ENCODE data around the gene HOXA3. TPM values are rescaled to one million over a fixed set of nuclear protein-coding genes. Genes with fewer than 3 reads are reported as not detected.

Gene HOXA3
- total RNA-seq, 1 experiment from 2014 or later = not detected

DNA sequence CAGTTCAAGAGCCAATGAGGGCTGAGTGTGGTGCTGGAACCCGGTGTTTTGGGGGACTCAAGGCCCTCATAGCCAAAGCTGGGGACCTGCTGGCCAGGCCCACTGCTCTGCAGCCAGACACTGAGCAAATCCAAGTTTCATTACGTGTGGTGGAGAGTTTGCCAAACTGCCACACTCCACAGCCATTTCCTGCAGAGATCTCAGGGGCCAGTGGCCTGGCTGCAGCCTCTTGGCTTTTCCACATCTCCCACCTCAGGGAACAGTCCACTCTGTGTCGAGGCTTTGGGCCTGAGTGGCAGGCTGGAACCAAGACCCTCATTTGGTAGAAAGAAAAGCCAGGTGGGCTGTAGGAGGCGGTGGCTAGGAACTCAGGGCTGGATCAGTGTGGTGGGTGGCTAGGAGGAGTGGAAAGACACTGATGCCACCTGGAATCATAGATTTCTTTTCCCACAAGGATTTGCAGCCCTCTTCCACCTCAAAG lies 29.5 kb upstream of the HOXA3 start:
- Mint-ChIP-seq H3K4me1 (peaks cover 37% of the 10 kb centered on the region), H3K4me3 (no peak overlapping the region), H3K27me3 (ENCODE audit: low read depth) (peaks cover 100% of the 10 kb centered on the region), H3K36me3 (0 out of 2 replicates have a peak, but pooled peaks cover 3% of the 10 kb centered on the region), H3K9me3 (no peaks in the 10 kb centered on the region), H3K27ac (no peak overlapping the region)
- POLR2A ChIA-PET = no interaction called here
- CTCF ChIA-PET = no interaction called here
- TF ChIP-seq, protein P1, sequence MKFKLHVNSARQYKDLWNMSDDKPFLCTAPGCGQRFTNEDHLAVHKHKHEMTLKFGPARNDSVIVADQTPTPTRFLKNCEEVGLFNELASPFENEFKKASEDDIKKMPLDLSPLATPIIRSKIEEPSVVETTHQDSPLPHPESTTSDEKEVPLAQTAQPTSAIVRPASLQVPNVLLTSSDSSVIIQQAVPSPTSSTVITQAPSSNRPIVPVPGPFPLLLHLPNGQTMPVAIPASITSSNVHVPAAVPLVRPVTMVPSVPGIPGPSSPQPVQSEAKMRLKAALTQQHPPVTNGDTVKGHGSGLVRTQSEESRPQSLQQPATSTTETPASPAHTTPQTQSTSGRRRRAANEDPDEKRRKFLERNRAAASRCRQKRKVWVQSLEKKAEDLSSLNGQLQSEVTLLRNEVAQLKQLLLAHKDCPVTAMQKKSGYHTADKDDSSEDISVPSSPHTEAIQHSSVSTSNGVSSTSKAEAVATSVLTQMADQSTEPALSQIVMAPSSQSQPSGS (CRISPR knock-in tag; IDR thresholded peaks at IDR 0.05; ENCODE audit: borderline replicate concordance, low read depth) = no peak
- TF ChIP-seq, protein P2, sequence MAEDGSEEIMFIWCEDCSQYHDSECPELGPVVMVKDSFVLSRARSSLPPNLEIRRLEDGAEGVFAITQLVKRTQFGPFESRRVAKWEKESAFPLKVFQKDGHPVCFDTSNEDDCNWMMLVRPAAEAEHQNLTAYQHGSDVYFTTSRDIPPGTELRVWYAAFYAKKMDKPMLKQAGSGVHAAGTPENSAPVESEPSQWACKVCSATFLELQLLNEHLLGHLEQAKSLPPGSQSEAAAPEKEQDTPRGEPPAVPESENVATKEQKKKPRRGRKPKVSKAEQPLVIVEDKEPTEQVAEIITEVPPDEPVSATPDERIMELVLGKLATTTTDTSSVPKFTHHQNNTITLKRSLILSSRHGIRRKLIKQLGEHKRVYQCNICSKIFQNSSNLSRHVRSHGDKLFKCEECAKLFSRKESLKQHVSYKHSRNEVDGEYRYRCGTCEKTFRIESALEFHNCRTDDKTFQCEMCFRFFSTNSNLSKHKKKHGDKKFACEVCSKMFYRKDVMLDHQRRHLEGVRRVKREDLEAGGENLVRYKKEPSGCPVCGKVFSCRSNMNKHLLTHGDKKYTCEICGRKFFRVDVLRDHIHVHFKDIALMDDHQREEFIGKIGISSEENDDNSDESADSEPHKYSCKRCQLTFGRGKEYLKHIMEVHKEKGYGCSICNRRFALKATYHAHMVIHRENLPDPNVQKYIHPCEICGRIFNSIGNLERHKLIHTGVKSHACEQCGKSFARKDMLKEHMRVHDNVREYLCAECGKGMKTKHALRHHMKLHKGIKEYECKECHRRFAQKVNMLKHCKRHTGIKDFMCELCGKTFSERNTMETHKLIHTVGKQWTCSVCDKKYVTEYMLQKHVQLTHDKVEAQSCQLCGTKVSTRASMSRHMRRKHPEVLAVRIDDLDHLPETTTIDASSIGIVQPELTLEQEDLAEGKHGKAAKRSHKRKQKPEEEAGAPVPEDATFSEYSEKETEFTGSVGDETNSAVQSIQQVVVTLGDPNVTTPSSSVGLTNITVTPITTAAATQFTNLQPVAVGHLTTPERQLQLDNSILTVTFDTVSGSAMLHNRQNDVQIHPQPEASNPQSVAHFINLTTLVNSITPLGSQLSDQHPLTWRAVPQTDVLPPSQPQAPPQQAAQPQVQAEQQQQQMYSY (CRISPR knock-in tag; IDR thresholded peaks at IDR 0.05) = no peak
- TF ChIP-seq JUN (CRISPR knock-in tag; IDR thresholded peaks at IDR 0.05) = no peak
- no peak for TF ChIP-seq SP1 (CRISPR knock-in tag; conservative IDR thresholded peaks at IDR 0.05)
- TF ChIP-seq NFYB (CRISPR knock-in tag; conservative IDR thresholded peaks at IDR 0.05; ENCODE audit: low read depth) = no peak
- no peak for TF ChIP-seq NR1H2 (CRISPR knock-in tag; IDR thresholded peaks at IDR 0.05)
- TF ChIP-seq GRHL2 (CRISPR knock-in tag; IDR thresholded peaks at IDR 0.05; ENCODE audit: insufficient replicate concordance, severe bottlenecking) = no peak
- TF ChIP-seq ATF1 (CRISPR knock-in tag; IDR thresholded peaks at IDR 0.05) = no peak
- TF ChIP-seq ETV6 (CRISPR knock-in tag; IDR thresholded peaks at IDR 0.05) = no peak
- no peak for TF ChIP-seq GTF2I (CRISPR knock-in tag; conservative IDR thresholded peaks at IDR 0.05)
- ATAC-seq (no peak), DNase-seq (ENCODE audit: low spot score) (no peak)

DNA sequence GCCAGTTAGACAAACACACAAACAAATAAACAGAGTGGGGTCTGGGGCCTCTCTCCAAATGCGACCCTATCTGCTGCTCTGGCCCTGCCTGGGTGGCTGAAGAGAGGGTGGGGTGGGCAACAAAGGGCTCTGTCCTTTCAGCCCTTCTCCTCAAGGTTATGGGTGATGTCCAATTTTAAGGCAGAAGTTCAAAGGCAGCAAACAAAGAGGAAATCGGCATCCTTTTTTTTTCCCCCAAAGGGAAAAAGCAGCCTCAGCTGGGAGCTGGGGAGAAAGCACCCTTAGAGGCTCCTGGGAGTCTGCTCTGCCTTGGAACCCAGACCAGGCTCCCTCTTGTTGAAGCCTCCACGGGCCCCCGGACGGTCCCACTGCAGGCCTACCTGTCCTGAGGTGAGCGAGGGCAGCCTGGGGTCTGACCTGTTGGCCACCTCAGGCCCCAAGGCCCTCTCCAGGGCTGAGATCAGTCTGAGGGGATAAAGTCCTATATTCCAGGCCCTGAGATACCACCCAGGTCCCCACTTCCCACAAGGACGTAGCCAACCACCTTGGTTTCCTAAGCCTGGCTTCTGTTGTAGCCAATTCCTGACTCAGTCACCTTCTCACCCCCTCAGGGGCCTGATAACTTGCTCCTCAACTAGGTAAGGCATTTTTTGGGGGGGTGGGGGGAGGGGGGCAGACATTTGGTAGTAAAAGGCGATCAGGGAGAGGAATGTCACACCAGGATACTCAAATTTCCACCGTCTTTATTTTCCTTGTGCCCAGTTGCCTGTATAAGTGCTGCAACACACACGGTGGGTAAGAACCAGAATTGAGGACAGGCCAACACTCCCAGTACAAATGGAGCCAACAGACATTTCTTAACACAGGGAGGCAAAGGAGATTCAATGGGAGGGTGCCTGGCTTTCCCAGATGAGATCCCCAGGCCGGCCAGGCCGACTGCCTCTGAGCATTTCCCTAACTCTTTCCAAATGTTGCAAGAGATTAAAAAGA lies 28.3 kb upstream of the HOXA3 start:
- ATAC-seq (no peak), DNase-seq (ENCODE audit: low spot score) (no peak)
- Mint-ChIP-seq H3K4me3 (no peak overlapping the region), H3K36me3 (0 out of 2 replicates have a peak, but pooled peaks cover under 1% of the 10 kb centered on the region), H3K4me1 (peaks cover 32% of the 10 kb centered on the region), H3K9me3 (no peaks in the 10 kb centered on the region), H3K27me3 (ENCODE audit: low read depth) (peaks cover 100% of the 10 kb centered on the region), H3K27ac (no peak overlapping the region)
- TF ChIP-seq ZNF138 (CRISPR knock-in tag; conservative IDR thresholded peaks at IDR 0.05) (no peak), NR1H2 (CRISPR knock-in tag; IDR thresholded peaks at IDR 0.05) (no peak), RORB (CRISPR knock-in tag; IDR thresholded peaks at IDR 0.05) (no peak), JAZF1 (CRISPR knock-in tag; IDR thresholded peaks at IDR 0.05) (no peak), CREM (CRISPR knock-in tag; IDR thresholded peaks at IDR 0.05) (no peak), SP1 (CRISPR knock-in tag; conservative IDR thresholded peaks at IDR 0.05) (no peak), JUN (CRISPR knock-in tag; IDR thresholded peaks at IDR 0.05) (no peak), EMX1 (CRISPR knock-in tag; IDR thresholded peaks at IDR 0.05) (no peak), ZNF396 (CRISPR knock-in tag; IDR thresholded peaks at IDR 0.05; ENCODE audit: borderline replicate concordance) (no peak), NFE2L1 (CRISPR knock-in tag; IDR thresholded peaks at IDR 0.05) (no peak), ZNF423 (CRISPR knock-in tag; IDR thresholded peaks at IDR 0.05) (no peak), CBFB (CRISPR knock-in tag; IDR thresholded peaks at IDR 0.05; ENCODE audit: low read depth) (no peak)
- TF ChIP-seq, protein P3, sequence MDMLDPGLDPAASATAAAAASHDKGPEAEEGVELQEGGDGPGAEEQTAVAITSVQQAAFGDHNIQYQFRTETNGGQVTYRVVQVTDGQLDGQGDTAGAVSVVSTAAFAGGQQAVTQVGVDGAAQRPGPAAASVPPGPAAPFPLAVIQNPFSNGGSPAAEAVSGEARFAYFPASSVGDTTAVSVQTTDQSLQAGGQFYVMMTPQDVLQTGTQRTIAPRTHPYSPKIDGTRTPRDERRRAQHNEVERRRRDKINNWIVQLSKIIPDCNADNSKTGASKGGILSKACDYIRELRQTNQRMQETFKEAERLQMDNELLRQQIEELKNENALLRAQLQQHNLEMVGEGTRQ (CRISPR knock-in tag; IDR thresholded peaks at IDR 0.05) = no peak
- TF ChIP-seq, protein P4, sequence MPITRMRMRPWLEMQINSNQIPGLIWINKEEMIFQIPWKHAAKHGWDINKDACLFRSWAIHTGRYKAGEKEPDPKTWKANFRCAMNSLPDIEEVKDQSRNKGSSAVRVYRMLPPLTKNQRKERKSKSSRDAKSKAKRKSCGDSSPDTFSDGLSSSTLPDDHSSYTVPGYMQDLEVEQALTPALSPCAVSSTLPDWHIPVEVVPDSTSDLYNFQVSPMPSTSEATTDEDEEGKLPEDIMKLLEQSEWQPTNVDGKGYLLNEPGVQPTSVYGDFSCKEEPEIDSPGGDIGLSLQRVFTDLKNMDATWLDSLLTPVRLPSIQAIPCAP (CRISPR knock-in tag; IDR thresholded peaks at IDR 0.05) = no peak
- TF ChIP-seq, protein P5, sequence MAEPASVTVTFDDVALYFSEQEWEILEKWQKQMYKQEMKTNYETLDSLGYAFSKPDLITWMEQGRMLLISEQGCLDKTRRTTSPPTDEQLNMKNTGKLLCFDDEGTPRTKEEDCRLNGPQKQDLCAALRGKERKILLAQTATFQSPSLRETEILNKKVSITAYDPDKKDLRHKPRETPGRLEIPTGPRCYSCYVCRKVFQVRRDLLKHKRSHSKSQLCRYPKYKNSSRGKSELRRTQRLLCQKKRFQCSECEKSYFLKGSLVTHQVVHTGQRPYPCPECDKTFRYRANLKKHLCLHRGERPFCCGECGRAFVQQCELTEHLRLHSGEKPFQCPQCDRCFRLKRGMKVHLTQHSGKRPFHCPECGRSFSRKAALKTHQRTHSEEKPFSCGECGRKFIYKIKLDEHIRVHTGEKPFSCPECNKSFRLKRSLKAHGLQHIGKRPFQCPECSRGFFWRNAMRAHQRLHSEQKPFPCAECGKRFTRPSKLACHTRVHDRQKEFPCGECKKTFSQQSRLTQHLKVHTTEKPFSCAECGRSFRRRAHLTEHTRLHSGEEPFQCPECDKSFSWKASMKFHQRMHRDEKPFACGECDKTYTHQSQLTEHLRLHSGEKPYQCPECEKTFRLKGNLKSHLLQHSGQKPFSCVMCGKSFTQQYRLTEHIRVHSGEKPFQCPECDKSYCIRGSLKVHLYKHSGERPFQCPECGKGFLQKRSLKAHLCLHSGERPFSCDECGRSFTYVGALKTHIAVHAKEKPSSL (CRISPR knock-in tag; conservative IDR thresholded peaks at IDR 0.05) = no peak
- CTCF ChIA-PET = interaction anchor here (0.6 to 2.5 kb wide), 43 partner anchors 9 to 914 kb away, joined by 3 to 34 read pairs (median 5); partner anchors contain the start of genes EVX1, HOXA1, HOXA13 and HOXA4
- POLR2A ChIA-PET = no interaction called here

Data from WTC11 (cell line).